Heart left ventricle (tissue), 16 donors: ENCODE data around the gene FRMPD4. TPM values are rescaled to one million over a fixed set of nuclear protein-coding genes. Genes with fewer than 3 reads are reported as not detected.

Source experiments
- ATAC-seq, 4 donors: fragments of 200-7000 bp; cut with Tn5 transposase; one replicate each; pipeline ENCODE4 v1.9.1; 2020 to 2022; ENCODE audit warnings: moderate library complexity in 4 of 4, mild to moderate bottlenecking in 3 of 4, moderate number of reproducible peaks in 1 of 4
- DNase-seq, 5 donors: peaks; one replicate each; pipeline ENCODE4 v3.0.0-alpha.2; 2020
- H3K27ac ChIP-seq, 12 donors: fragments of 200-600 bp; sonication (generic) in 4 of 12; one replicate each; pipeline versions ENCODE4 v1.5.0 to v1.8.0; 2016 to 2022; ENCODE audit warnings: mild to moderate bottlenecking in 2 of 12
- H3K27me3 ChIP-seq, 9 donors: fragments of 200-600 bp; sonication (generic) in 2 of 9; one replicate each; pipeline versions ENCODE4 v1.5.1 to v1.8.0; 2016 to 2022; ENCODE audit warnings: mild to moderate bottlenecking in 3 of 9
- H3K36me3 ChIP-seq, 9 donors: fragments of 200-600 bp; sonication (generic) in 2 of 9; one replicate each; pipeline versions ENCODE4 v1.5.0 to v1.8.0; 2018 to 2022; ENCODE audit warnings: mild to moderate bottlenecking in 2 of 9
- H3K4me1 ChIP-seq, 12 donors: fragments of 200-600 bp; sonication (generic) in 4 of 12; one replicate each; pipeline versions ENCODE4 v1.5.0 to v1.8.0; 2016 to 2022; ENCODE audit warnings: mild to moderate bottlenecking in 3 of 12
- H3K4me3 ChIP-seq, 12 donors: fragments of 200-600 bp; sonication (generic) in 4 of 12; one replicate each; pipeline versions ENCODE4 v1.5.0 to v1.8.0; 2017 to 2022; ENCODE audit warnings: mild to moderate bottlenecking in 9 of 12, moderate library complexity in 4 of 12
- H3K9me3 ChIP-seq, 12 donors: fragments of 200-600 bp; sonication (generic) in 4 of 12; one replicate each; pipeline versions ENCODE4 v1.5.0 to v1.8.0; 2016 to 2022; ENCODE audit warnings: mild to moderate bottlenecking in 1 of 12
- POLR2A ChIP-seq, 2 donors: fragments of 450-650 bp; IDR thresholded peaks; one replicate each; pipeline ENCODE4 v1.6.1; 2017; ENCODE audit warnings: antibody characterized with exemption in 2 of 2, mild to moderate bottlenecking in 2 of 2, moderate library complexity in 2 of 2
- WGBS, 4 donors: extraction: QIAGEN DNeasy Blood & Tissue Kit in 2 of 4; methylation state at CpG; one replicate each; pipeline versions ENCODE4 v1.1.5 to v1.1.7; 2013 to 2018; 5-methylcytosine and 5-hydroxymethylcytosine counted together
- intact Hi-C, 10 donors: fragments of 100-400 bp; cut with DNase I; formaldehyde crosslinking; loops; one replicate each; pipeline versions ENCODE4 v1.11.1 to v1.14.2; 2022
- polyA plus RNA-seq, 2 donors: library from polyadenylated mRNA; stranded (reverse); fragments of 200-250 nt; gene quantifications; one replicate each; pipeline ENCODE4 v1.2.3, GENCODE V29; 2013
- total RNA-seq, 9 donors: library from RNA; depleted of rRNA in 2 of 9; stranded (reverse); fragments of >200 nt in 2 of 9; fragmentation: NEBNext Ultra II Directional in 3 of 9; extraction: Animal tissue kit (Norgen Biotek cat#: 25700) in 3 of 9; gene quantifications; one replicate each; pipeline versions ENCODE4 v1.1.0 to v1.2.4, GENCODE V29; 2016 to 2023
- TF ChIP-seq, protein P1 (sequence below), 12 donors: fragments of 200-600 bp; sonication (generic) in 4 of 12; IDR thresholded peaks; one replicate each; pipeline versions ENCODE4 v1.5.0 to v1.8.0; 2018 to 2022; ENCODE audit warnings: antibody characterized with exemption in 12 of 12, mild to moderate bottlenecking in 5 of 12
- donor health status: ischemic (EF 13 %, LVEDD 7.1; RV severe dilation, severe dysfunction).
- donor health status: healthy with polysubstance abuse.
- donor health status: DM: no; HTN: yes; CAD: no.
- donor health status: DM: no; HTN: no; CAD: no.
- donor health status: ischemic (EF 25% LVEDD 6.9; RV normal size, moderate dysfunction).
- donor health status: ischemic (EF 25% LVEDD 5.7; RV mildly dilated, moderate dysfunction).
- donor health status: healthy.
- donor health status: DM: yes; HTN: yes; CAD: no.
- donor health status: ischemic (EF 35%, LVEDD 5.7; RV mildly dilated, moderate dysfunction).
- donor health status: nonischemic (EF 11% LVEDD 7.7; RV severe dilation, severe dysfunction).
- donor health status: DM: yes; HTN: yes; CAD: no.
- donor health status: PGD.
- donor health status: ischemic (EF 29% LVEDD 5.4; RV normal size, mild dysfunction).
- donor health status: nonischemic (EF 23%, LVEDD 6.1; RV moderate dilation, normal function).

Gene FRMPD4
- total and polyA plus RNA-seq, 11 donors, result 0.07 to 4.2 (median 1.4) TPM

DNA sequence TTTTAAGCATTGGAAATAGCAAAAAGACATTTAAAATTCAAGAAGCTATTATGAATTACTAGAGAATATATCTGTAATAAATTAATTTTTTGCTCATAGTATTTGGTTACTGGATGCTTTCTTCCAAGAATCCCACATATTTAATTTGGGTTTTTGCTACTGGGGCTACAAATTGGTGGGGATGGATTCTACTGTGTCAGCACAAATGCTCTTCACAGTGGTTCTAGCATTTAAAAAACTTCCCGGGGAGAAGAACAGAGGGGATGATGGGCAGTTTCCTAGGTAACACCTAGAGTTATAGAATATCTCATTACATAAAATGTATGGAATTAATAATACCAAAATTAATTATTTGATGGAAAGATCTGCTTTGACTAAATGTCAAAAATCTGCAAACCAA is 584.0 kb downstream of the FRMPD4 start:
- peaks cover 0 to 24% (median 0%) of the 10 kb centered on the region in 9 donors for H3K27me3 ChIP-seq
- H3K4me3 ChIP-seq, result no peak overlapping the region
- 86 to 89% (median 88%) methylated on average over 1 of the region's 1 CpG for WGBS, 4 donors
- DNase-seq, result no peak
- intact Hi-C loops, result no loop called here
- no peak for ATAC-seq
- no peaks in the 10 kb centered on the region for H3K4me1 ChIP-seq
- no peak overlapping the region for H3K27ac ChIP-seq
- no peaks in the 10 kb centered on the region for H3K36me3 ChIP-seq
- no peaks in the 10 kb centered on the region for H3K9me3 ChIP-seq
- TF ChIP-seq, protein P1, sequence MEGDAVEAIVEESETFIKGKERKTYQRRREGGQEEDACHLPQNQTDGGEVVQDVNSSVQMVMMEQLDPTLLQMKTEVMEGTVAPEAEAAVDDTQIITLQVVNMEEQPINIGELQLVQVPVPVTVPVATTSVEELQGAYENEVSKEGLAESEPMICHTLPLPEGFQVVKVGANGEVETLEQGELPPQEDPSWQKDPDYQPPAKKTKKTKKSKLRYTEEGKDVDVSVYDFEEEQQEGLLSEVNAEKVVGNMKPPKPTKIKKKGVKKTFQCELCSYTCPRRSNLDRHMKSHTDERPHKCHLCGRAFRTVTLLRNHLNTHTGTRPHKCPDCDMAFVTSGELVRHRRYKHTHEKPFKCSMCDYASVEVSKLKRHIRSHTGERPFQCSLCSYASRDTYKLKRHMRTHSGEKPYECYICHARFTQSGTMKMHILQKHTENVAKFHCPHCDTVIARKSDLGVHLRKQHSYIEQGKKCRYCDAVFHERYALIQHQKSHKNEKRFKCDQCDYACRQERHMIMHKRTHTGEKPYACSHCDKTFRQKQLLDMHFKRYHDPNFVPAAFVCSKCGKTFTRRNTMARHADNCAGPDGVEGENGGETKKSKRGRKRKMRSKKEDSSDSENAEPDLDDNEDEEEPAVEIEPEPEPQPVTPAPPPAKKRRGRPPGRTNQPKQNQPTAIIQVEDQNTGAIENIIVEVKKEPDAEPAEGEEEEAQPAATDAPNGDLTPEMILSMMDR (IDR thresholded peaks at IDR 0.05), result no peak
- no peak for TF ChIP-seq POLR2A (IDR thresholded peaks at IDR 0.05)

DNA sequence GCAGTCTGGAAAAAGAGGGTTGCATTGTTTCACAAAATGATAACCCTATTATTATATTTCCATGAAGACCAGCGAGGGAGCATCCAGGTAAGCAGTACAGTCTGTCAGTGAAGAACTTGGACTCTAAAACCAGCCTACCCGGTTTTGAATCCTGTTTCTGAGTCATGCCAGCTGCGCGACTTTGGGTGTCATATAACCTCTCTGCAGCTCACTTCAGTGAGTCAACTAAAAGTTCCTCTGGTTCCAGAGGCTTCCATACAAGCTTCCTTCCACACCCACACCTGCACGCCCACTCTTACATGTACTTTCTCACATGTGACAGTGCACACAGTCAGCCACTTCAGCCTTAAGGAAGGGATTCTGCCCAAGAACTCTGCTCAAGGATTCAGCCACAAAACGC is 603.1 kb downstream of the FRMPD4 start:
- Histone ChIP-seq H3K9me3 (no peaks in the 10 kb centered on the region), H3K36me3 (no peaks in the 10 kb centered on the region), H3K4me3 (no peak overlapping the region), H3K4me1 (no peaks in the 10 kb centered on the region), H3K27ac (no peak overlapping the region), H3K27me3 (peaks cover 0 to 22% (median 0%) of the 10 kb centered on the region in 9 donors)
- DNase-seq (no peak), ATAC-seq (no peak)
- TF ChIP-seq, protein P1 (IDR thresholded peaks at IDR 0.05), result no peak
- no peak for TF ChIP-seq POLR2A (IDR thresholded peaks at IDR 0.05)
- intact Hi-C loops, result no loop called here
- WGBS, 4 donors, result 64 to 91% (median 84%) methylated on average over 6 of the region's 6 CpGs

DNA sequence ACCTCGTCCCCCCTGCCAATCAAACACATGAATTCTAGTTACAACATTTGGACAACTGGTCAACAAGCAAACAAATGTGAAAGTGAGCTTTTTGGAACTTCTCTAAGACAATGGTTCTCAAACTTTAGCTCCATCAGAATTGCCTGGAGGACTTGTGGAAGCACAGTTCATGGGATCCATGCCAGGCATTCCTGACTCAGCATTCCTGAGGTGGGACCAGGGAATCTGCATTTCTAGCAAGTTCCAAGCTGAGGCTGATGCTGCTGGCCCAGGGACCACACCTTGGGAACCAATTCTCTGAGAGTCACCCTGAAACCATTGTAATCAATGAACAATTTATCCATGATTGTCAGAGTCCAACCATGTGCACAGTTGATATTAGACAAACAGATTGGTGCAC is 609.2 kb downstream of the FRMPD4 start:
- H3K36me3 ChIP-seq, result no peaks in the 10 kb centered on the region
- H3K27ac ChIP-seq, result no peak overlapping the region
- peaks cover 0 to 7% (median 0%) of the 10 kb centered on the region in 9 donors for H3K27me3 ChIP-seq
- H3K9me3 ChIP-seq, result peaks cover 0 to 8% (median 0%) of the 10 kb centered on the region in 12 donors
- no peak for ATAC-seq
- DNase-seq, result no peak
- no peaks in the 10 kb centered on the region for H3K4me1 ChIP-seq
- intact Hi-C loops, result no loop called here
- no peak overlapping the region for H3K4me3 ChIP-seq
- TF ChIP-seq POLR2A (IDR thresholded peaks at IDR 0.05), result no peak
- WGBS, 4 donors, result 86 to 100% (median 89%) methylated on average over 1 of the region's 1 CpG

DNA sequence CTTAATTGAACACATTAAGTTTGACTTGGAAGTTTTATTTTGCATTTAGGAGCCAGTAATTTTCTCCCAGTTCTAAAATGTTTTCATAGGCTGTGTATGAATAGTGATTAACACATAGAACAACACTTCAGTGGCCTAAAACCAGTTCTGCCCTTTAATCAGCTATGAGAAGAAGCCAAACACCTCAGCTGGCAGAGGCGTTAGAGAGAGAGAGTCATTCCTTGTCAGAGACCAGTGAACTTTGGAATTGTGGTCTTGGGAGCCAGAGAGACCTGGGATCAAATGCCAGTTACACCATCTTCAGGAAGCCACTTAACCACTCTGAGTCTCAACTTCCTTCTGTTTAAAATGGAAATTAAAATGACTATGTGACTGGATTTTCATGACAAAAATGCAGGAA is 613.6 kb downstream of the FRMPD4 start:
- DNase-seq (no peak), ATAC-seq (no peak)
- H3K36me3 ChIP-seq, result no peaks in the 10 kb centered on the region
- no peak overlapping the region for H3K4me3 ChIP-seq
- no peak overlapping the region for H3K27ac ChIP-seq
- H3K4me1 ChIP-seq, result no peaks in the 10 kb centered on the region
- H3K9me3 ChIP-seq, result peaks cover 0 to 8% (median 0%) of the 10 kb centered on the region in 12 donors
- intact Hi-C loops, result no loop called here
- 29 to 52% (median 39%) methylated on average over 1 of the region's 1 CpG for WGBS, 4 donors
- peaks cover 0 to 8% (median 0%) of the 10 kb centered on the region in 9 donors for H3K27me3 ChIP-seq
- TF ChIP-seq, protein P1 (IDR thresholded peaks at IDR 0.05), result no peak
- no peak for TF ChIP-seq POLR2A (IDR thresholded peaks at IDR 0.05)

DNA sequence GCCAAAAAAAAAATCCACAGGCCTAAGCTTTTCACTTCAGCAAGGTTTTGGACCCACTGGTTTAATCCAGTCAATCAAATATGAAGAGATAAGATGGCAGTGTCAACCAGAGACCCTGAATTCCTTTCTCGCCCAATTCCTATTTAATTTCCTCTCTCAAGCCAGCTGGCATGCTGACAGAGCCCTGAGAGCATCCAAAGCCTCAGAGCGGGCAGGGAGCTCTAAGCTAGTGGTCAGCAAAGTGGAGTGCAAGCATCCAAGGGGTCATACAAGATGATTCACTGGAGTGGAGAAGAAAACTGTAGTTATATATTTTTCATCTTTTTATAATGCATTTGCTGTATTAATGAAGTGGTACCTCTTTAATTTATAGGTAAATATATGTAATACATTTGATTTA is 615.1 kb downstream of the FRMPD4 start:
- Histone ChIP-seq H3K27ac (no peak overlapping the region), H3K9me3 (peaks cover 0 to 8% (median 0%) of the 10 kb centered on the region in 12 donors), H3K4me3 (no peak overlapping the region), H3K4me1 (no peaks in the 10 kb centered on the region), H3K27me3 (peaks cover 0 to 11% (median 0%) of the 10 kb centered on the region in 9 donors), H3K36me3 (no peaks in the 10 kb centered on the region)
- TF ChIP-seq, protein P1 (IDR thresholded peaks at IDR 0.05), result no peak
- TF ChIP-seq POLR2A (IDR thresholded peaks at IDR 0.05), result no peak
- DNase-seq (no peak), ATAC-seq (no peak)
- intact Hi-C loops, result no loop called here
- WGBS, 4 donors, result 46 to 61% (median 49%) methylated on average over 2 of the region's 2 CpGs
